ENCODE measurements around the gene NTRK2. TPM values are rescaled to one million over a fixed set of nuclear protein-coding genes. Genes with fewer than 3 reads are reported as not detected.
A peak's percentile ranks its signal among the peaks of the same experiment; 100 is the strongest.

Gene NTRK2
- total and polyA plus RNA-seq, 10 of the 15 experiments (the other 5 are each of a cell fraction or from before 2014, with no cell fraction given) = 0.42 to 4.6 (median 0.65) TPM

- Histone ChIP-seq H3K9me3 (replicated peaks; ENCODE audit: control insufficient read depth, insufficient read depth, low read length) (no peaks in the 10 kb centered on the region; the same call in 2 of the 3 replicates), H3K9ac (ENCODE audit: control insufficient read depth, insufficient read depth, low read length) (peak overlapping the region; percentile 21), H4K20me1 (ENCODE audit: control insufficient read depth, insufficient read depth) (no peaks in the 10 kb centered on the region), H3K36me3 (ENCODE audit: control insufficient read depth in 2 of 2, insufficient read depth in 2 of 2, low read length in 1 of 2) (no peaks in the 10 kb centered on the region), H3K4me1 (ENCODE audit: control insufficient read depth, insufficient read depth, low read length) (peaks cover 16% of the 10 kb centered on the region), H3K27me3 (replicated peaks in 1 of 2; ENCODE audit: control insufficient read depth in 2 of 2, insufficient read depth in 2 of 2, low read length in 1 of 2) (no peaks in the 10 kb centered on the region), H3K27ac (ENCODE audit: control insufficient read depth, insufficient read depth) (peak overlapping the region; percentile 58), H3K79me2 (ENCODE audit: control insufficient read depth, insufficient read depth, low read length) (no peaks in the 10 kb centered on the region), H2AFZ (ENCODE audit: control insufficient read depth, low read depth, low read length) (peak overlapping the region; percentile 68), H3K4me3 (no peak overlapping the region; the same call in 1 of the 2 replicates), H3K4me2 (ENCODE audit: control insufficient read depth, insufficient read depth) (peak overlapping the region; percentile 87)
- peak; percentile 79 for ATAC-seq
- CTCF ChIA-PET = no interaction called here
- BruUV-seq (replicated peaks) = no TSS peak
- WGBS (ENCODE audit: insufficient coverage, insufficient replicate concordance, low lambda C conversion rate, missing lambda C conversion rate) = 3% methylated on average over 2 of the region's 2 CpGs
- peak; percentile 47 for FAIRE-seq
- POLR2A ChIA-PET = no interaction called here
- intact Hi-C loops (cut with micrococcal nuclease; ENCODE audit: unreplicated experiment) = no loop called here
- RAD21 ChIA-PET (ENCODE audit: unreplicated experiment) = no interaction called here
- DNase-seq (ENCODE audit: low read depth, low spot score) = no peak
- SMC1A ChIA-PET (ENCODE audit: uncharacterized antibody, unreplicated experiment) = no interaction called here
- in situ Hi-C loops (cut with MboI) = no loop called here
- peak; percentile 58; the same call in 1 of the 2 replicates for TF ChIP-seq SPI1 (IDR thresholded peaks at IDR 0.05; ENCODE audit: borderline replicate concordance, insufficient read depth, low read depth, low read length)
- peak; percentile 42; the same call in 1 of the 2 replicates for TF ChIP-seq MXI1 (IDR thresholded peaks at IDR 0.05; ENCODE audit: low read depth, low read length)
- TF ChIP-seq, protein P1, sequence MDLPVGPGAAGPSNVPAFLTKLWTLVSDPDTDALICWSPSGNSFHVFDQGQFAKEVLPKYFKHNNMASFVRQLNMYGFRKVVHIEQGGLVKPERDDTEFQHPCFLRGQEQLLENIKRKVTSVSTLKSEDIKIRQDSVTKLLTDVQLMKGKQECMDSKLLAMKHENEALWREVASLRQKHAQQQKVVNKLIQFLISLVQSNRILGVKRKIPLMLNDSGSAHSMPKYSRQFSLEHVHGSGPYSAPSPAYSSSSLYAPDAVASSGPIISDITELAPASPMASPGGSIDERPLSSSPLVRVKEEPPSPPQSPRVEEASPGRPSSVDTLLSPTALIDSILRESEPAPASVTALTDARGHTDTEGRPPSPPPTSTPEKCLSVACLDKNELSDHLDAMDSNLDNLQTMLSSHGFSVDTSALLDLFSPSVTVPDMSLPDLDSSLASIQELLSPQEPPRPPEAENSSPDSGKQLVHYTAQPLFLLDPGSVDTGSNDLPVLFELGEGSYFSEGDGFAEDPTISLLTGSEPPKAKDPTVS (IDR thresholded peaks at IDR 0.05; ENCODE audit: low read depth, low read length) = no peak
- TF ChIP-seq, protein P2, sequence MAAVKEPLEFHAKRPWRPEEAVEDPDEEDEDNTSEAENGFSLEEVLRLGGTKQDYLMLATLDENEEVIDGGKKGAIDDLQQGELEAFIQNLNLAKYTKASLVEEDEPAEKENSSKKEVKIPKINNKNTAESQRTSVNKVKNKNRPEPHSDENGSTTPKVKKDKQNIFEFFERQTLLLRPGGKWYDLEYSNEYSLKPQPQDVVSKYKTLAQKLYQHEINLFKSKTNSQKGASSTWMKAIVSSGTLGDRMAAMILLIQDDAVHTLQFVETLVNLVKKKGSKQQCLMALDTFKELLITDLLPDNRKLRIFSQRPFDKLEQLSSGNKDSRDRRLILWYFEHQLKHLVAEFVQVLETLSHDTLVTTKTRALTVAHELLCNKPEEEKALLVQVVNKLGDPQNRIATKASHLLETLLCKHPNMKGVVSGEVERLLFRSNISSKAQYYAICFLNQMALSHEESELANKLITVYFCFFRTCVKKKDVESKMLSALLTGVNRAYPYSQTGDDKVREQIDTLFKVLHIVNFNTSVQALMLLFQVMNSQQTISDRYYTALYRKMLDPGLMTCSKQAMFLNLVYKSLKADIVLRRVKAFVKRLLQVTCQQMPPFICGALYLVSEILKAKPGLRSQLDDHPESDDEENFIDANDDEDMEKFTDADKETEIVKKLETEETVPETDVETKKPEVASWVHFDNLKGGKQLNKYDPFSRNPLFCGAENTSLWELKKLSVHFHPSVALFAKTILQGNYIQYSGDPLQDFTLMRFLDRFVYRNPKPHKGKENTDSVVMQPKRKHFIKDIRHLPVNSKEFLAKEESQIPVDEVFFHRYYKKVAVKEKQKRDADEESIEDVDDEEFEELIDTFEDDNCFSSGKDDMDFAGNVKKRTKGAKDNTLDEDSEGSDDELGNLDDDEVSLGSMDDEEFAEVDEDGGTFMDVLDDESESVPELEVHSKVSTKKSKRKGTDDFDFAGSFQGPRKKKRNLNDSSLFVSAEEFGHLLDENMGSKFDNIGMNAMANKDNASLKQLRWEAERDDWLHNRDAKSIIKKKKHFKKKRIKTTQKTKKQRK (IDR thresholded peaks at IDR 0.05; ENCODE audit: low read depth, low read length) = no peak
- no peak for TF ChIP-seq DPF2 (IDR thresholded peaks at IDR 0.05)
- TF ChIP-seq EP300 (IDR thresholded peaks at IDR 0.05; ENCODE audit: borderline replicate concordance in 1 of 2, control insufficient read depth in 1 of 2, low read depth in 2 of 2, low read length in 2 of 2) = 0 out of 4 replicates have a peak, but pooled peaks have one; percentile 7 to 9
- TF ChIP-seq, protein P3, sequence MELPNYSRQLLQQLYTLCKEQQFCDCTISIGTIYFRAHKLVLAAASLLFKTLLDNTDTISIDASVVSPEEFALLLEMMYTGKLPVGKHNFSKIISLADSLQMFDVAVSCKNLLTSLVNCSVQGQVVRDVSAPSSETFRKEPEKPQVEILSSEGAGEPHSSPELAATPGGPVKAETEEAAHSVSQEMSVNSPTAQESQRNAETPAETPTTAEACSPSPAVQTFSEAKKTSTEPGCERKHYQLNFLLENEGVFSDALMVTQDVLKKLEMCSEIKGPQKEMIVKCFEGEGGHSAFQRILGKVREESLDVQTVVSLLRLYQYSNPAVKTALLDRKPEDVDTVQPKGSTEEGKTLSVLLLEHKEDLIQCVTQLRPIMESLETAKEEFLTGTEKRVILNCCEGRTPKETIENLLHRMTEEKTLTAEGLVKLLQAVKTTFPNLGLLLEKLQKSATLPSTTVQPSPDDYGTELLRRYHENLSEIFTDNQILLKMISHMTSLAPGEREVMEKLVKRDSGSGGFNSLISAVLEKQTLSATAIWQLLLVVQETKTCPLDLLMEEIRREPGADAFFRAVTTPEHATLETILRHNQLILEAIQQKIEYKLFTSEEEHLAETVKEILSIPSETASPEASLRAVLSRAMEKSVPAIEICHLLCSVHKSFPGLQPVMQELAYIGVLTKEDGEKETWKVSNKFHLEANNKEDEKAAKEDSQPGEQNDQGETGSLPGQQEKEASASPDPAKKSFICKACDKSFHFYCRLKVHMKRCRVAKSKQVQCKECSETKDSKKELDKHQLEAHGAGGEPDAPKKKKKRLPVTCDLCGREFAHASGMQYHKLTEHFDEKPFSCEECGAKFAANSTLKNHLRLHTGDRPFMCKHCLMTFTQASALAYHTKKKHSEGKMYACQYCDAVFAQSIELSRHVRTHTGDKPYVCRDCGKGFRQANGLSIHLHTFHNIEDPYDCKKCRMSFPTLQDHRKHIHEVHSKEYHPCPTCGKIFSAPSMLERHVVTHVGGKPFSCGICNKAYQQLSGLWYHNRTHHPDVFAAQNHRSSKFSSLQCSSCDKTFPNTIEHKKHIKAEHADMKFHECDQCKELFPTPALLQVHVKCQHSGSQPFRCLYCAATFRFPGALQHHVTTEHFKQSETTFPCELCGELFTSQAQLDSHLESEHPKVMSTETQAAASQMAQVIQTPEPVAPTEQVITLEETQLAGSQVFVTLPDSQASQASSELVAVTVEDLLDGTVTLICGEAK (IDR thresholded peaks at IDR 0.05; ENCODE audit: borderline replicate concordance) = no peak
- no peak; the same call in 1 of the 2 replicates for TF ChIP-seq MTA3 (IDR thresholded peaks at IDR 0.05; ENCODE audit: borderline replicate concordance, low read length)
- TF ChIP-seq NR2C2 (IDR thresholded peaks at IDR 0.05; ENCODE audit: borderline replicate concordance, control insufficient read depth, insufficient read length, low read depth) = no peak
- TF ChIP-seq FOS (IDR thresholded peaks at IDR 0.05; ENCODE audit: borderline replicate concordance, extremely low read depth, insufficient read length) = no peak
- no peak for TF ChIP-seq TCF7 (IDR thresholded peaks at IDR 0.05; ENCODE audit: borderline replicate concordance)
- TF ChIP-seq GABPA (IDR thresholded peaks at IDR 0.05; ENCODE audit: low read depth) = no peak
- peak; percentile 82 for TF ChIP-seq MEF2A (IDR thresholded peaks at IDR 0.05; ENCODE audit: insufficient read depth, low read depth, low read length)
- TF ChIP-seq NFIC (IDR thresholded peaks at IDR 0.05; ENCODE audit: low read depth, low read length) = peak; percentile 76
Observed at GRCh38 chr9:85055506-85056202, 386.1 kb downstream of the NTRK2 start.
